Uterine smooth muscle cell (primary cell): ENCODE results near the gene C3AR1. TPM values are rescaled to one million over a fixed set of nuclear protein-coding genes. Genes with fewer than 3 reads are reported as not detected.

Experiments
- total RNA-seq: library from RNA; depleted of rRNA; stranded (reverse); fragments of >200 nt; gene quantifications from 2 replicates; pipeline ENCODE4 v1.2.3, GENCODE V29; 2014

The C3AR1 gene
- 0.11 and 0.12 TPM in 2 replicates for total RNA-seq

DNA sequence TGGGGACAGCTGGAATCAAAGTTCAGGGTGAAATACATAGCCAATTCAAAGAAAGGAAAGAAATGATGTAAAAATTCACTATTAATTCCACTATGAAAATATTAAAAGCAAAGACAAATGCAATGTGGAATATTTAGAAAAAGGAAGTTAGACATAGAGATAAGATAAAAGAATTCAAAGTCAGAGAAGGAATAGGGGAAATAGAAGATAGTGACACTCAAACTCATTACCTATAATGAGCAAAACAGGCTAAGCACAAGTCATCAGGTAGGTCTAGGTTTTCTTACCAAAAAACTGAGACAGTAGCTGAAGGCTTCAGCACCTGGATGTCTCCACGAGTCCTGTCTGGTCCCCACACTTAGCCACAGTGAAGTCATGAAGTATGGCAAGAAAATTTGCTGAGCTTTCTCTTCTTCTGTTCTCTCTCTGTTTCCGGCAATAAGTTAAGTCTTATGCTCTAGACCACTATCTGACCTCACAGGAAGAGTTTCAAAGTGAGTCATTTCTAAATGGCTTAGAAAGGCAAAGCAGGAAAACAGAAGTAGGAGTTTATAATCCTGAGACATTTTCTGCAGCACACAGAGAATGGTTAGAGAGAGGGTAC lies at the start of gene C3AR1:
TSS of gene C3AR1 (minus strand) at position 369 of the 604 bp plus-strand sequence. CDS start 6,174 bp downstream, outside the sequence.

DNA sequence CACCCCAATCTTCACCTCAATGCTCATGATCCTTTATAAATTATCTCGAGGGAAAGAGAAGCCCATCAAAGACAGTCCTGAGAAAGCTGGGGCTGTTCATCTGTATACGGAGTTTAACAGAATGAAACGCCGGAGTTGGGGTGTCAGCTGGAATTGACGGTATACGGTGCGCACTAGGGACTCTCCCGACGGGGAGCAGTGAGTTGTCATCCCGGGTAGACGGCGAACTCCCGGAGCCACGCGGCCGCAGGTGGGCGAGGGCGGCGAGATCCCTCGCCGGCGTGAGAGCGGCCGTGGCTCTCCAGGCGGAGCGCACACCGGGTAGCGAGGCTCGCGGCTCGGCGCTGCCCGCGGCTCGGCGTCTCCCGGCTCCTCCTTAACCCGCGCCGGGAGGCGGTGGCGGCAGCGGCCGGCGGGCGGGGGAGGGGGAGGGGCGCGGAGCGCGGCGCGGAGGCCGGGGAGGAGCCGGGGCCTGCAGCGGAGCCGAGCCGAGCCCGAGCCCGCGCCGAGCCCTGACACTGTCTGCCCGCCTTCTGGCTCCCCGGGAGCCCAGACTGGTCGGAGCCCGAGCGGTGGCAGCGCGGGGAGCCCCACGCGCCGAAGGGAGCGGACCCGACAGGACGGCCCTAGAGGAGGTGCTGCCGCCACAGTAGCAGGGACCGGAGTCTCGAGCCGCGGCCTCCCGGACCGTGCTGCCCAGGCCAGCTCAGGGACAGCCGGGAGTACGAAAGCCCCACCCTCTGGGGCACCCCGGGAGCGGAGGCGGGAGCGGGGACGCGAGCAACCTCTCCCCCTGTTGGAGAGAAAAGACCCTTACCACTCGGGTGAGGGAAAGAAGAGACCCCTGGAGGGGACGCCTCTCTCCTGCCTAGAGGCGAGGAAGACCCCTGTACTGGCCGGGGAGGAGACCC lies 33.7 kb downstream of the C3AR1 start, which contains the start of gene FOXJ2:
TSS of gene FOXJ2 (plus strand) at position 475 of the 911 bp plus-strand sequence. CDS start 7,117 bp downstream, outside the sequence.

Other genes with a start within 250 kb of the C3AR1 start
- gene SLC2A14, start 193.4 kb downstream of the C3AR1 start, total RNA-seq, result 0.11 and 1.1 TPM in 2 replicates
- 129 and 132 TPM in 2 replicates for gene SLC2A3, start 130.2 kb downstream of the C3AR1 start, total RNA-seq
- gene FOXJ2, start 33.6 kb downstream of the C3AR1 start, total RNA-seq, result 6.9 and 7.0 TPM in 2 replicates
- 39.0 and 55.0 TPM in 2 replicates for gene NECAP1, start 15.9 kb upstream of the C3AR1 start, total RNA-seq
- 0.33 and 0.50 TPM in 2 replicates for gene CLEC4A, start 57.3 kb upstream of the C3AR1 start, total RNA-seq
- not detected in 2 replicates for gene ZNF705A, start 90.7 kb upstream of the C3AR1 start, total RNA-seq
- 0.11 and 0.12 TPM in 2 replicates for gene FAM90A1, start 161.3 kb upstream of the C3AR1 start, total RNA-seq